ENCODE results near the gene CIDEB. TPM values are rescaled to one million over a fixed set of nuclear protein-coding genes. Genes with fewer than 3 reads are reported as not detected.

CIDEB gene
- total RNA-seq, 1 experiment from 2014 or later = 0.22 TPM

GRCh38 chr14:24315243-24315806 is 7.5 kb upstream of the CIDEB start:
- H3K9ac ChIP-seq (ENCODE audit: low read length) = no peak overlapping the region
- 0 out of 2 replicates have a peak, but pooled peaks cover 4% of the 10 kb centered on the region for H3K27me3 ChIP-seq (ENCODE audit: insufficient read depth, low read length)
- no peaks in the 10 kb centered on the region for H3K9me2 ChIP-seq (ENCODE audit: insufficient read depth)
- H4K20me1 ChIP-seq (ENCODE audit: insufficient read depth) = no peaks in the 10 kb centered on the region
- ATAC-seq = no peak
- TF ChIP-seq SP1 (IDR thresholded peaks at IDR 0.05; ENCODE audit: low read depth) (no peak), EZH2phosphoT487 (IDR thresholded peaks at IDR 0.05; ENCODE audit: borderline replicate concordance) (no peak), ZFX (IDR thresholded peaks at IDR 0.05) (no peak), CEBPB (IDR thresholded peaks at IDR 0.05; ENCODE audit: low read depth) (no peak), TCF7L2 (IDR thresholded peaks at IDR 0.05; ENCODE audit: borderline replicate concordance, extremely low read depth, insufficient read depth, insufficient read length) (no peak), POLR2AphosphoS5 (IDR thresholded peaks at IDR 0.05; ENCODE audit: low read depth, low read length) (no peak), JUND (IDR thresholded peaks at IDR 0.05) (no peak), YY1 (IDR thresholded peaks at IDR 0.05; ENCODE audit: extremely low read depth, insufficient replicate concordance, low read depth, low read length) (no peak), ELF1 (IDR thresholded peaks at IDR 0.05; ENCODE audit: borderline replicate concordance, low read depth) (no peak), ZBTB33 (IDR thresholded peaks at IDR 0.05; ENCODE audit: extremely low read depth, insufficient replicate concordance, low read length) (no peak), CBX3 (IDR thresholded peaks at IDR 0.05; ENCODE audit: low read depth) (no peak)
- TF ChIP-seq, protein P1, sequence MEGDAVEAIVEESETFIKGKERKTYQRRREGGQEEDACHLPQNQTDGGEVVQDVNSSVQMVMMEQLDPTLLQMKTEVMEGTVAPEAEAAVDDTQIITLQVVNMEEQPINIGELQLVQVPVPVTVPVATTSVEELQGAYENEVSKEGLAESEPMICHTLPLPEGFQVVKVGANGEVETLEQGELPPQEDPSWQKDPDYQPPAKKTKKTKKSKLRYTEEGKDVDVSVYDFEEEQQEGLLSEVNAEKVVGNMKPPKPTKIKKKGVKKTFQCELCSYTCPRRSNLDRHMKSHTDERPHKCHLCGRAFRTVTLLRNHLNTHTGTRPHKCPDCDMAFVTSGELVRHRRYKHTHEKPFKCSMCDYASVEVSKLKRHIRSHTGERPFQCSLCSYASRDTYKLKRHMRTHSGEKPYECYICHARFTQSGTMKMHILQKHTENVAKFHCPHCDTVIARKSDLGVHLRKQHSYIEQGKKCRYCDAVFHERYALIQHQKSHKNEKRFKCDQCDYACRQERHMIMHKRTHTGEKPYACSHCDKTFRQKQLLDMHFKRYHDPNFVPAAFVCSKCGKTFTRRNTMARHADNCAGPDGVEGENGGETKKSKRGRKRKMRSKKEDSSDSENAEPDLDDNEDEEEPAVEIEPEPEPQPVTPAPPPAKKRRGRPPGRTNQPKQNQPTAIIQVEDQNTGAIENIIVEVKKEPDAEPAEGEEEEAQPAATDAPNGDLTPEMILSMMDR (IDR thresholded peaks at IDR 0.05 in 2 of 3, conservative IDR thresholded peaks at IDR 0.05 in 1 of 3; ENCODE audit: borderline replicate concordance in 1 of 3, insufficient read depth in 1 of 3, low read depth in 2 of 3, low read length in 2 of 3) = no peak
- no peaks in the 10 kb centered on the region for H3K79me2 ChIP-seq (ENCODE audit: insufficient read depth, low read length)
- RAD21 ChIA-PET (ENCODE audit: low non-redundant PET in 1 of 2, low total read pairs in 2 of 2, uncharacterized antibody in 2 of 2, unreplicated experiment in 2 of 2) = no interaction called here
- no peak overlapping the region for H2AFZ ChIP-seq (ENCODE audit: low read depth, low read length, poor library complexity, severe bottlenecking)
- CTCF ChIA-PET = interaction anchor here (1.7 kb wide), 1 partner anchor 116 kb away, joined by 7 read pairs; no protein-coding TSS in a partner anchor
- BruUV-seq (replicated peaks) = no TSS peak
- peaks cover 11 to 24% of the 10 kb centered on the region in 2 experiments for H3K4me1 ChIP-seq (ENCODE audit: control insufficient read depth in 1 of 2, insufficient read depth in 2 of 2, low read length in 2 of 2)
- intact Hi-C loops (cut with micrococcal nuclease) = no loop called here
- H3K9me3 ChIP-seq (ENCODE audit: control insufficient read depth in 1 of 2, insufficient read depth in 1 of 2, low read depth in 1 of 2, low read length in 2 of 2) = no peaks in the 10 kb centered on the region
- H3K36me3 ChIP-seq (ENCODE audit: control insufficient read depth in 1 of 2, insufficient read depth in 2 of 2, low read length in 2 of 2) = no peaks in the 10 kb centered on the region
- POLR2A ChIA-PET = no interaction called here
- H3K4me3 ChIP-seq (replicated peaks in 1 of 2; ENCODE audit: low read depth in 1 of 2, low read length in 2 of 2) = no peak overlapping the region
- no peak overlapping the region for H3K4me2 ChIP-seq (ENCODE audit: low read length)
- H3K27ac ChIP-seq (ENCODE audit: low read depth, low read length) = no peak overlapping the region
- DNase-seq (ENCODE audit: low read depth, low spot score) = no peak

Measured in HCT116 (cell line).